NB4 (cell line): Measurements from ENCODE around the gene TGFB2.

Source experiments
- CTCF ChIP-seq: IDR thresholded peaks from one replicate; pipeline ENCODE4 v1.5.1; 2012; ENCODE audit warnings: low read depth, low read length
- MAX ChIP-seq: IDR thresholded peaks from 2 replicates; pipeline ENCODE4 v1.6.1; 2011; ENCODE audit warnings: low read depth, low read length
- MYC ChIP-seq: IDR thresholded peaks from 2 replicates; pipeline ENCODE4 v1.6.1; 2011; ENCODE audit warnings: low read depth, low read length
- POLR2A ChIP-seq: IDR thresholded peaks from 2 replicates; pipeline ENCODE4 v1.6.1; 2011; ENCODE audit warnings: mild to moderate bottlenecking; ENCODE audit not compliant: insufficient read length; ENCODE audit errors: extremely low read depth

- no peak for TF ChIP-seq CTCF
- TF ChIP-seq POLR2A, result no peak
- no peak for TF ChIP-seq MAX
- no peak for TF ChIP-seq MYC
These were observed 117.5 kb downstream of the TGFB2 start for GRCh38 chr1:218462587-218462986.
